H1 (cell line): Measurements from ENCODE around the gene CCDC117. TPM values are rescaled to one million over a fixed set of nuclear protein-coding genes. Genes with fewer than 3 reads are reported as not detected.

Experiments used
- CTCF ChIA-PET: fragments of 300-600 bp; sonication (Branson Sonifier 250); formaldehyde crosslinking; loops from one replicate; lab custom pipeline; 2021; ENCODE audit not compliant: partially characterized antibody; lab: Charles Lee
- POLR2A ChIA-PET: fragments of 300-600 bp; sonication (Branson Sonifier 250); formaldehyde crosslinking; loops from one replicate; lab custom pipeline; 2021; ENCODE audit warnings: inconsistent platforms; ENCODE audit not compliant: partially characterized antibody; lab: Charles Lee
- DNase-seq, 2 experiments: peaks; one replicate each; pipeline versions ENCODE4 v3.0.0 to v3.0.0-alpha.2; 2010 to 2022; ENCODE audit warnings: low spot score in 2 of 2, low read depth in 1 of 2, mixed read lengths in 1 of 2
- FAIRE-seq: peaks from 2 replicates; lab custom pipeline; 2011; peaks lifted over from hg19 to GRCh38; lab: Jason Lieb, UNC
- H2AFZ ChIP-seq: 2 replicates; pipeline ENCODE4 v1.8.1; 2012; ENCODE audit warnings: low read length, inconsistent platforms
- H2AK5ac ChIP-seq: 2 replicates; pipeline ENCODE4 v1.6.1; 2013; ENCODE audit warnings: low read depth, low read length
- H2BK120ac ChIP-seq: replicated peaks from 2 replicates; pipeline ENCODE3; 2013; ENCODE audit warnings: low read depth, low read length, inconsistent platforms
- H2BK12ac ChIP-seq: 2 replicates; pipeline ENCODE4 v1.6.1; 2013; ENCODE audit warnings: low read depth, low read length
- H2BK15ac ChIP-seq: 2 replicates; pipeline ENCODE4 v1.6.1; 2013; ENCODE audit warnings: low read length
- H2BK20ac ChIP-seq: 2 replicates; pipeline ENCODE4 v1.6.1; 2013; ENCODE audit warnings: low read length
- H2BK5ac ChIP-seq: 2 replicates; pipeline ENCODE4 v1.6.1; 2013; ENCODE audit warnings: low read depth, low read length
- H3K14ac ChIP-seq: 2 replicates; pipeline ENCODE4 v1.6.1; 2013; ENCODE audit warnings: inconsistent platforms; ENCODE audit not compliant: insufficient read length
- H3K18ac ChIP-seq: 2 replicates; pipeline ENCODE4 v1.6.1; 2013; ENCODE audit warnings: low read length; ENCODE audit errors: extremely low read depth
- H3K23ac ChIP-seq: 2 replicates; pipeline ENCODE4 v1.6.1; 2013; ENCODE audit warnings: inconsistent platforms; ENCODE audit not compliant: insufficient read length
- H3K23me2 ChIP-seq: 2 replicates; pipeline ENCODE4 v1.6.1; 2013; ENCODE audit warnings: low read depth, low read length
- H3K27ac ChIP-seq: 2 replicates; pipeline ENCODE4 v1.6.1; 2011; ENCODE audit warnings: low read depth, low read length, inconsistent platforms
- H3K27me3 ChIP-seq, 4 experiments: replicated peaks in 1 of 4; 1 replicate in 1 of 4; 2 replicates in 3 of 4; pipeline versions ENCODE4 v1.6.1 to v1.8.1; 2011 to 2013; ENCODE audit warnings: low read length in 3 of 4, mild to moderate bottlenecking in 3 of 4, inconsistent platforms in 2 of 4, mixed read lengths in 2 of 4, moderate library complexity in 1 of 4; ENCODE audit not compliant: control insufficient read depth in 3 of 4, insufficient read depth in 3 of 4; ENCODE audit errors: extremely low read depth in 1 of 4
- H3K36me3 ChIP-seq, 4 experiments: 2 replicates each; pipeline versions ENCODE4 v1.6.1 to v1.8.1; 2011 to 2013; ENCODE audit warnings: mild to moderate bottlenecking in 4 of 4, low read length in 3 of 4, moderate library complexity in 2 of 4, control low read depth in 1 of 4, inconsistent platforms in 1 of 4; ENCODE audit not compliant: insufficient read depth in 4 of 4, control insufficient read depth in 2 of 4
- H3K4ac ChIP-seq: replicated peaks from 2 replicates; pipeline ENCODE3; 2013; ENCODE audit warnings: low read length, low read depth, mixed read lengths, inconsistent platforms; ENCODE audit not compliant: insufficient read length
- H3K4me1 ChIP-seq, 4 experiments: replicated peaks in 1 of 4; 1 replicate in 1 of 4; 2 replicates in 3 of 4; pipeline versions ENCODE4 v1.6.1 to v1.8.1; 2011 to 2013; ENCODE audit warnings: low read length in 3 of 4, inconsistent platforms in 2 of 4, mixed read lengths in 1 of 4; ENCODE audit not compliant: insufficient read depth in 4 of 4, control insufficient read depth in 3 of 4
- H3K4me2 ChIP-seq, 2 experiments: 2 replicates each; pipeline versions ENCODE4 v1.6.1 to v1.8.1; 2011 to 2013; ENCODE audit warnings: low read depth in 2 of 2, low read length in 2 of 2, control low read depth in 1 of 2, inconsistent platforms in 1 of 2, mild to moderate bottlenecking in 1 of 2; ENCODE audit not compliant: insufficient read depth in 1 of 2
- H3K4me3 ChIP-seq, 4 experiments: fragments of 200-600, 300-600 bp in 1 of 4; sonication (generic), shearing (Covaris generic), sonication (Bioruptor Twin) in 1 of 4; 2 replicates each; pipeline versions ENCODE4 v1.5.1 to v1.8.1; 2011 to 2016; ENCODE audit warnings: low read length in 4 of 4, low read depth in 3 of 4, control low read depth in 2 of 4, inconsistent platforms in 2 of 4, mild to moderate bottlenecking in 2 of 4, mixed read lengths in 1 of 4, moderate library complexity in 1 of 4; ENCODE audit not compliant: insufficient read depth in 2 of 4; ENCODE audit errors: extremely low read depth in 1 of 4
- H3K56ac ChIP-seq: replicated peaks from 2 replicates; pipeline ENCODE3; 2013; ENCODE audit warnings: low read depth, mild to moderate bottlenecking, mixed read lengths, low read length, inconsistent platforms; ENCODE audit not compliant: insufficient read length
- H3K79me1 ChIP-seq: 2 replicates; pipeline ENCODE4 v1.6.1; 2013; ENCODE audit warnings: low read depth, low read length, control low read depth
- H3K79me2 ChIP-seq, 2 experiments: 2 replicates each; pipeline versions ENCODE4 v1.6.1 to v1.8.1; 2012 to 2013; ENCODE audit warnings: low read length in 2 of 2, mild to moderate bottlenecking in 2 of 2, inconsistent platforms in 1 of 2; ENCODE audit not compliant: insufficient read depth in 2 of 2, control insufficient read depth in 1 of 2
- H3K9ac ChIP-seq, 4 experiments: replicated peaks in 1 of 4; 1 replicate in 1 of 4; 2 replicates in 3 of 4; pipeline versions ENCODE4 v1.6.1 to v1.8.1; 2011 to 2013; ENCODE audit warnings: low read depth in 3 of 4, low read length in 3 of 4, control low read depth in 2 of 4, mild to moderate bottlenecking in 2 of 4, moderate library complexity in 2 of 4, inconsistent platforms in 1 of 4; ENCODE audit errors: extremely low read depth in 1 of 4
- H3K9me3 ChIP-seq, 2 experiments: 2 replicates each; pipeline versions ENCODE4 v1.6.1 to v1.8.1; 2012 to 2013; ENCODE audit warnings: mild to moderate bottlenecking in 2 of 2, moderate library complexity in 2 of 2, control low read depth in 1 of 2, inconsistent platforms in 1 of 2, low read depth in 1 of 2, low read length in 1 of 2, mixed read lengths in 1 of 2; ENCODE audit not compliant: insufficient read depth in 2 of 2
- H4K20me1 ChIP-seq, 2 experiments: replicated peaks in 1 of 2; 2 replicates each; pipeline versions ENCODE3 to v1.8.1; 2011 to 2013; ENCODE audit warnings: inconsistent platforms in 2 of 2, low read length in 2 of 2, mild to moderate bottlenecking in 1 of 2; ENCODE audit not compliant: insufficient read depth in 2 of 2, control insufficient read depth in 1 of 2
- H4K5ac ChIP-seq: 2 replicates; pipeline ENCODE4 v1.6.1; 2013; ENCODE audit warnings: low read length, low read depth, mixed read lengths, inconsistent platforms; ENCODE audit not compliant: insufficient read length
- H4K8ac ChIP-seq: 2 replicates; pipeline ENCODE4 v1.8.0; 2013; ENCODE audit warnings: mild to moderate bottlenecking, moderate library complexity, low read length, inconsistent platforms; ENCODE audit not compliant: insufficient read depth; ENCODE audit errors: extremely low read depth
- H4K91ac ChIP-seq: replicated peaks from 2 replicates; pipeline ENCODE3; 2013; ENCODE audit warnings: low read length, mixed read lengths, inconsistent platforms; ENCODE audit not compliant: insufficient read length
- BRCA1 ChIP-seq: IDR thresholded peaks from 2 replicates; pipeline ENCODE4 v1.6.1; 2012; ENCODE audit warnings: low read depth, low read length, improper control_type of control experiment
- E2F6 ChIP-seq: IDR thresholded peaks from 2 replicates; pipeline ENCODE4 v1.6.1; 2012; ENCODE audit warnings: inconsistent platforms
- EGR1 ChIP-seq: IDR thresholded peaks from 2 replicates; pipeline ENCODE4 v1.6.1; 2011; ENCODE audit warnings: low read depth, low read length, borderline replicate concordance
- EP300 ChIP-seq, 2 experiments: IDR thresholded peaks; 1 replicate in 1 of 2; 2 replicates in 1 of 2; pipeline ENCODE4 v1.6.1; 2011 to 2012; ENCODE audit warnings: low read depth in 2 of 2, low read length in 2 of 2, mild to moderate bottlenecking in 2 of 2, borderline replicate concordance in 1 of 2, inconsistent platforms in 1 of 2, moderate library complexity in 1 of 2
- JUN ChIP-seq: IDR thresholded peaks from 2 replicates; pipeline ENCODE4 v1.6.1; 2011; ENCODE audit warnings: low read depth, mild to moderate bottlenecking, improper control_type of control experiment, low read length
- JUND ChIP-seq: IDR thresholded peaks from 2 replicates; pipeline ENCODE4 v1.6.1; 2011; ENCODE audit warnings: mild to moderate bottlenecking, improper control_type of control experiment, low read length
- MAX ChIP-seq: IDR thresholded peaks from 2 replicates; pipeline ENCODE4 v1.6.1; 2012; ENCODE audit warnings: inconsistent platforms
- SP2 ChIP-seq: IDR thresholded peaks from 2 replicates; pipeline ENCODE4 v1.6.1; 2012; ENCODE audit warnings: mild to moderate bottlenecking, low read length, inconsistent platforms
- SRF ChIP-seq: IDR thresholded peaks from 2 replicates; pipeline ENCODE4 v1.6.1; 2011; ENCODE audit warnings: mild to moderate bottlenecking, low read depth, low read length, moderate library complexity
- SUZ12 ChIP-seq: fragments of 200-600 bp; sonication (generic); IDR thresholded peaks from 2 replicates; pipeline ENCODE4 v1.6.1; 2012; ENCODE audit warnings: mild to moderate bottlenecking, inconsistent platforms, low read length, moderate library complexity, mixed read lengths
- TAF7 ChIP-seq: optimal IDR thresholded peaks from 2 replicates; pipeline ENCODE3; 2011; ENCODE audit warnings: low read depth, mild to moderate bottlenecking, inconsistent platforms, low read length, moderate library complexity, borderline replicate concordance
- WGBS, 2 experiments: shearing (Covaris generic) in 1 of 2; methylation state at CpG; one replicate each; pipeline versions ENCODE4 v1.1.6 to v1.1.7; 2013 to 2015; ENCODE audit warnings: low lambda C conversion rate in 2 of 2, mixed read lengths in 2 of 2, inconsistent platforms in 1 of 2, low coverage in 1 of 2, missing lambda C conversion rate in 1 of 2; ENCODE audit not compliant: insufficient replicate concordance in 2 of 2, insufficient coverage in 1 of 2, insufficient read length in 1 of 2; ENCODE audit errors: extremely low coverage in 1 of 2, missing lambda C conversion rate in 1 of 2; 5-methylcytosine and 5-hydroxymethylcytosine counted together
- polyA plus RNA-seq, 7 experiments: library from polyadenylated mRNA; depleted of rRNA in 3 of 7; stranded (reverse) in 5 of 7; unstranded in 2 of 7; fragments of >200 nt in 5 of 7; fragments of 200-250 nt in 2 of 7; gene quantifications; 1 replicate in 5 of 7; 2 replicates in 1 of 7; 4 replicates in 1 of 7; pipeline versions ENCODE4 v1.2.1 to v1.2.3, GENCODE V29; 2011 to 2013; ENCODE audit warnings: missing spikeins in 2 of 7, mixed read lengths in 2 of 7
- total RNA-seq: library from RNA; stranded (reverse); fragmentation: NEBNext Ultra II Directional; extraction: Animal tissue kit (Norgen Biotek cat#: 25700); gene quantifications from 2 replicates; pipeline ENCODE4 v1.2.1, GENCODE V29; 2021

CCDC117 gene
- total and polyA plus RNA-seq, 2 of the 8 experiments (the other 6 are each of a cell fraction or from before 2014, with no cell fraction given) = 9.1 to 43.1 TPM

- Histone ChIP-seq H2BK5ac (no peak overlapping the region), H2AFZ (peak overlapping the region; percentile 47), H2BK15ac (no peak overlapping the region), H2BK12ac (no peak overlapping the region), H3K27me3 (no peaks in the 10 kb centered on the region), H3K23ac (no peak overlapping the region), H2AK5ac (no peak overlapping the region), H4K20me1 (peaks cover 0 to 9% of the 10 kb centered on the region in 2 experiments), H3K27ac (peak overlapping the region; percentile 50; the same call in 1 of the 2 replicates), H3K56ac (peak overlapping the region; percentile 65), H3K9me3 (no peaks in the 10 kb centered on the region), H4K91ac (no peak overlapping the region), H3K36me3 (peaks cover 11 to 26% (median 15%) of the 10 kb centered on the region in 4 experiments), H4K5ac (peak overlapping the region; percentile 69), H2BK120ac (no peak overlapping the region), H3K4me2 (peak overlapping the region; percentile 74 to 83), H3K4me1 (peaks cover 5 to 11% (median 7%) of the 10 kb centered on the region in 4 experiments; a peak in 6 of 7 replicates), H3K4me3 (peak overlapping the region; percentile 91 to 98 (median 92)), H3K9ac (peak overlapping the region in 3 of 4 experiments; percentile 21 to 81 (median 62); a peak in 6 of 7 replicates), H4K8ac (peak overlapping the region; percentile 30), H3K14ac (no peak overlapping the region), H2BK20ac (no peak overlapping the region), H3K79me2 (peaks cover 0 to 63% of the 10 kb centered on the region in 2 experiments; a peak in 3 of 4 replicates), H3K23me2 (peaks cover 4% of the 10 kb centered on the region; the same call in 1 of the 2 replicates), H3K4ac (peak overlapping the region; percentile 63), H3K18ac (no peak overlapping the region), H3K79me1 (peaks cover 6% of the 10 kb centered on the region)
- CTCF ChIA-PET = interaction anchor here (0.6 to 1.5 kb wide), 4 partner anchors 33 to 444 kb away, joined by 3 to 6 read pairs (median 4); no protein-coding TSS in a partner anchor
- DNase-seq (no peak), FAIRE-seq (no peak)
- POLR2A ChIA-PET = interaction anchor here (0.7 to 3.7 kb wide), 10 partner anchors 8 to 331 kb away, joined by 3 to 15 read pairs (median 3); no protein-coding TSS in a partner anchor
- 13% methylated on average over 18 of the region's 18 CpGs; no CpG with 5 or more reads in 1 of the 2 experiments for WGBS, 2 experiments
- TF ChIP-seq BRCA1 (no peak), EGR1 (no peak), EP300 (IDR thresholded peaks at IDR 0.05; ENCODE audit: borderline replicate concordance in 1 of 2, low read depth in 2 of 2, low read length in 2 of 2) (0 out of 3 replicates have a peak, but pooled peaks of 1 of the 2 experiments have one; percentile 22), SUZ12 (no peak), JUND (peak; percentile 92), JUN (peak; percentile 53; the same call in 1 of the 2 replicates), MAX (0 out of 2 replicates have a peak, but pooled peaks have one; percentile 94), SRF (no peak), TAF7 (peak; percentile 69), E2F6 (no peak), SP2 (no peak)
Measured at GRCh38 chr22:28741200-28741784, 31.2 kb upstream of the CCDC117 start.
